GM18858 (cell line): ENCODE results near the gene CCNG2.

Source experiments
- ATAC-seq: cut with Tn5 transposase; IDR thresholded peaks from one replicate; pipeline ENCODE4 v1.9.1; 2021; ENCODE audit not compliant: unreplicated experiment

CCNG2 gene

DNA sequence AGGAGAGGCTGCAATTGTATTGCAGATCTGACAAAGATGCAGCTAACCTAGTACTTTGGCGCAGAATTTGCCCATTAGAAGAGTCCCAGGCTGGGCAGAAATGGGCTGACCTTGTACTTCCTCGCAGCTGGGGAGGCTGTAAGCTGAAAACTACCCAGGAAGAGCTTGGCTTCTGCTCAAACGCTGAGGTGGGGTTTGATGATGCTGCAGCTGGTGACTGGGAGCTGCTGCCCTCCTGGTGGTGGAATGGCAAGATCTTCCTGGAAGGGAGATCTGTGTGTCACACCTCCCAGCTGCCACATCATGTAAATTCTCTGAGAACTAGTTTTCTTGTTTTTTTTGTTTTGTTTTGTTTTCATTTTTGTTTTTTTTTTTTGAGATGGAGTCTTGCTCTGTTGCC, 17.4 kb downstream of the CCNG2 start:
- no peak for ATAC-seq

DNA sequence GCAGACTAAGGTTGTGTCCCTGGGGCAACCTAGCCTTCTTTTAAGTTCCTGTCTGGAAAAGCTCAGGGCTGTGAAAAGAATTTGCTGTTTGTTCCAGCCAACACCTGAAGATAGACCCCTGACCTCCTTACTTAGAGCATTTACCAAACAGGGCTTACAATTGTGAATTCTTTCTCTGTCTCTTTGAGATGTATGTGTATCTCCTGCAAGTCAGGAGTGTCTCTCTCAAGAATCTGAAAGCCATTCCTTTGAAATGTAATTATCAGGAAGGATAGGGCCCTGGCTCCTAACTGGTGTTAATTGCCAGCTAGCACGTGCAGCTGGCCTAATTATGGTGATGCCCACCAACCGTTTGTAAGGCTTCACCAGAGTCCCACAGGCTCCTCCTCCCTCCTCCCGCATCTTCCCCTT, 18.2 kb downstream of the CCNG2 start:
- ATAC-seq = no peak

DNA sequence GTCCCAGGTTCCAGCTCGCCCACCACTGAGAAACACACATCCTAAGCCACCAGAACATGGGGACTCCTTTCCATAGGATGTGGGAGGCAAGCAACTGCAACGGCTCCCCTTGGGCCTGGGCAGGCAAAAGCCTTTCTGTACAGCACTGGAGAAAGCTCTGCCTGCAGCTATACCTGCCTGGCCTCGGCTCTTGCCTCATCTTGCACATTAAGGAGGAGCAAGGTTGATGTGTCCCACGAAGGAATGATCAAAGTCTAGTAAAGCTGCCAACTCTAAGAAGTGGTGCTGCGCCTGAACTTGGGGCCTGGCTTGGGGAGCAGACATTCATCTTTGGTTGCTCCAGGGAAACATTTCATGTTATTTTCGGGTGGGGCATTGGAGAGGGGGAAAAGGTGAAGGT, 19.6 kb downstream of the CCNG2 start:
- ATAC-seq = no peak

DNA sequence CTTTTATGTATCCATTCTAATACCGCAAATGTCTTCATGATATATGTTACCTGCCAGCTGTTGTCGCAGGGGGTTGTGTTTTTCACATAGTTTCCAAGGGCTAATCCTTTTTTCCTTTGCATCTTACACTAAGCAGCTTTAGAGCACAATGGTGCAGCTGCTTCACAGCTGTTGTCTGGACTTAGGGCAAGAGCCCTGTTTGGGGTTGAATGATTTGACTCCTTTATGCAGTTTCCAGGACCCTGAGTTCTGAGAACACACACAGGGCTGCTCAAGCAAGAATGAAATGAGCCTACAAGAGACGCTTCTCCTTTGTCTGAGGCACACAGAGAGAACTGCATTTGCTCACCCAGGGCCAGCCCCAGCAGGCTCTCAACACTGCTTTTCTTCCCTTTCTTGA, 20.2 kb downstream of the CCNG2 start:
- ATAC-seq = no peak

DNA sequence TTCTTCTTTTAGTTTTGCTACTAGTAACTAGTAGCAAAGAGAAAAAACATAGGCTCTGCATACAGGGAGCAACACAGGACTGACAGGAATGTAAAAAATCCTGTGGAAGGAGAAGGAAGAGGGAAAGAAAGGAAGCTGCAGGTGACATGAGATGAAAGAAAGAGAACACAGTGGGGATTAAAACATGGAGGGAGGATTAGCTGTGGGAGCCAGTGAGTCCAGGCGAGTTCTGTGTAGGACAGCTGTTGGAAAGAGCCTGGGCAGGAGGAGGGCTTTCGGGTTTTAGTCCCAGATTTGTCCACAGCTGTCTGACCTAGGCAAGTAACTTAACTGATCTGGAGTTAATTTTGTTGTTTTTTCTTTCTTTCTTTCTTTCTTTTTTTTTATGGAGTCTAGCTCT, 21.6 kb downstream of the CCNG2 start:
- ATAC-seq = no peak

DNA sequence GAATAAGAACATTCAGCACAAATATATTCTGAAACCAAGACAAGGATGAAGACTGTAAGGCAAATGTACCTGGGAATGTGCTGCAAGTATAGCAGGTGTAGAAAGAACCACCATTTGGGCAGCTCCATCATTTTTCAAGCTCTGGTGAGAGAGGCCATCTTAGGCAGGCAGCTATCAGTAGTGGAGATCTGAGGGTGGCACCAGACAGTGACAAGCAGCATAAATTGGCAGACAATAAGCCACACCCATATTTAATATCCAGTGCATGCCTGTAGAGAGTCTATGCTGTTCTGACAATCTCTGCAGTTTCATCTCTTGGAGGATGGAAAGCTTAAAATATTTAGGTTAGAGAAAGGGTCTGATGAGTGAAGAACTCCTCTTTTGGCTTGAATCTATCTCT, 22.5 kb downstream of the CCNG2 start:
- no peak for ATAC-seq

DNA sequence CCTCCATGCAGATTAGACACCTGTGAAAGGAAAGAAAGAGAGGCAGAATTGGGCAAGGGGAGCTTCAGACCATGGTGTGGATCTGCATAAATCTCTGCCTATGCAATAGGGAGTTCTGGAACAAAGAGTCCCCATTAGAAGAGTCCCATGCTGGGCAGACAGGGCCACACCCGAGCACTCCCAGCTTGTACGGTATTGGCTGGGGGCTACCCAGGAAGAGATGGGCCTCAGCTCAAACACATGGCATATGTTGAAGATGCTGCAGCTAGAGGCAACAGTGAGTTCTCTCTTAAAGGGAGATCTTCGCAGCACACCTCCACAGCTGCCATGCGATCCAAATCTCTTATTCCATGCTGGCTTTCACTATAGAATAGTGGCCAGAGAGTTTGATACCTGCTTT, 24.7 kb downstream of the CCNG2 start:
- no peak for ATAC-seq

DNA sequence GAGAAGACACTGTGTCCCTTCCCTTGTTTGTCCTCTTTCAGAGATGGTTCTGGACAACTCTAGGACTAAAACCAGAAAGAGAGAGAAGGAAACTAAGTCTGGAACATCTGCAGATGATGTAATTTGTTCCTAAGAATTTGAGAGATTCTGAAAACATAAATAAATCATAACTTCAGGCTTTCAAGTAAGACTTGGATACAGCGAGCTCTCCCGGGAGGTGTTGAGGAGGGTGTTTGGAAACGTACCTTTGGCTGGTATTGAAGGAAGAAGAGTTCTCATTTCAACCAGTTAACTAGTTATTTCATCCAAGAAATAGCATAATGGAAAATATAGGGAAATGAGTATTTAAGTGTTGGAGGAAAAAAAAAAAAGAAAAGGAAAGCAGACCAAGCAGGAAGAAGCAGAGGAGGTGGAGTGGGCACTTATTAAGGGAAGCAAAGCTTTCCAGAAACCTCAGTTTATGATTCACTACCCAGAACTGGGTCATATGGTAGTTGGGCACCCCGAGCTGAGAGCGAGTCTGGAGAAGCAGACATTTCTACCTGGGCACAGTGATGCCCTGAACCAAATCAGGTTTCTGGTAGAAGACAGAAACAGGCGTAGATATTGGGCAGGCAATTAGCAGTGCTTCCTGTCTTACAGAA, 26.9 kb downstream of the CCNG2 start:
- ATAC-seq = no peak

DNA sequence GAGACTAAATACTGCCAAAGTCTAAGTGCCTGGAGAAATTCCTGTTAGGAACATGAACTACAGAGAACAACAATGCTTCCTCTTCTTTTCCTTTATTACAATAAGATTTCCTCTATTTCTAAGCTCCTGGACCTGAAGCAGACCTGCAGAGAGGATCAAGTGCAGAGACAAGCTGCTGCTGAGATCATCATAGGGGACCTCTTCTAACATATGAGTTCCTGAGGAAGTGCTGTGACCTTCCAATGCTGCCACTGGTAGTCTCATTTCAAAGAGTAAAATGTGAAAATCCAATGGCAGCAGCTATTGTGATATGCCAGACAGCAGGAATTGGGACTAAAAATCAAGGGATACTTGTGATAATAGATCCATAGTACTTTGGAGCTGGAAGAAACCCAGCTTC, 28.0 kb downstream of the CCNG2 start:
- ATAC-seq = no peak

DNA sequence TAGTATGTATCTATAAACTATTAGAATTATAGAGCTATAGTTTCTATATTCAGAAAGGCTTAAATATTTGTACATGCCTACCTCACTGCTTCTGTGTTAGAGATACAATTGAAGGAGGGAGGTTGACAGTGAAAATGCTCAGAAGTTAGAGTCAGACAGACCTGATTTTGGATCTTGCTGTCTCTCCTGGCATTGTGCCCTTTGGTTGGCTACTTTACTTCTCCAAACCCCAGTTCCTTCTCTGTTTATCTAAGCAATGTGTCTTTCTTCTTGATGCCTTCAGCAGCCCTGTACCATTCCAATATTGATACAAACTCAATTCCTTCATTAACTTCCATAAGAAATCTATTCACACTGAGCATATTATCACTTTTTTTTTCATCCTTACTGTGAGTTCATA, 28.7 kb downstream of the CCNG2 start:
- ATAC-seq = no peak

DNA sequence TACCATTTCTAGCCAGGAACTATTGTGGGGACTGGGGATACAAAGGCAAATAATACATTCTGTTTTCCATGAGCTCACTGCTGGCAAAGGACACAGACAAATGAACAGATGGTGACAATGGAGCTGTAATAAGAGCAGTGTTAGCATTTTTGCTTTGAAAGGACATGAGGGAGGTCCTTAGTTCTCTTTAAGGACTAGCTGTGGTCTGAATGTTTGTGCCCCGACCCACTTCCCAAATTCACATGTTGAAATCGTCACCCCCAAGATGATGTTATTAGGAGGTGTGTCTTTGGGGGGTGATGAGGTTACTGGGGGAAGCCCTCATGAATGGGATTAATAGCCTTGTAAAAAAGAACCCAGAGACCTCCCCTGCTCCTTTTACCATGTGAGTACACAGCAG, 30.3 kb downstream of the CCNG2 start:
- ATAC-seq = no peak

DNA sequence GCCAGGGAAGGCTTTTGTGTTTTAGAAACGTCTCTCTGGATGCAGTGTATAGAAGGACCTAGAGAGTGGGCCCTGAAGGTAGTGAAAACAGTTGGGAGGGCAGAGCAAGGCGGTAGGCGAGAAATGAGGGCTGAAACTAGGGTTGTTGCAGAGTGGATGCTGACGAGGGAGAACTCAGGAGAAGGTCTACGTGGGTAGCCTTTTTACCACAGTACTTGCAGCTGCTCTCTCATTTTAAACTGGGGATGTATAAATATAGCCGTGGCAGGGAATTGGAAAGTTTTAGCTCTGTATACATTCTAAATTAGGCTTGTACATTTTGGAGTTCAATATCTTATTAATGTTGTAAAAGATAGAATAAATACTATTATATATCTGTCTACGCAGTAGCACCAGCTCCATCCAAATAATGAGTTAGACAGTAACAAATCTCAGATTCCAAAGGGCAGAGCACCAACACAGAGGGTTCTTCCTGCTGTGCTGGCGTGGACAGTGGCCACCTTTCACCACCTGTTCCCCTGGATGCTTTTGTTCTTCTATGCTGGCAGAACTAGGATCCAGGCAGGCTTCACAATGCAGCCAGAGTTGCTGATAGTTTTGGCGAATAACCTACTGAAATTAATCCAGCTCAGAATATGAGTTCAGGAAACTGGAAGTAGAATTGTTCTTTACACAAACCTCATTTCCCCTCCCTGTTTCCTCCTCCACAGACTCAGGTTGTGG, 31.7 kb downstream of the CCNG2 start:
- no peak for ATAC-seq

DNA sequence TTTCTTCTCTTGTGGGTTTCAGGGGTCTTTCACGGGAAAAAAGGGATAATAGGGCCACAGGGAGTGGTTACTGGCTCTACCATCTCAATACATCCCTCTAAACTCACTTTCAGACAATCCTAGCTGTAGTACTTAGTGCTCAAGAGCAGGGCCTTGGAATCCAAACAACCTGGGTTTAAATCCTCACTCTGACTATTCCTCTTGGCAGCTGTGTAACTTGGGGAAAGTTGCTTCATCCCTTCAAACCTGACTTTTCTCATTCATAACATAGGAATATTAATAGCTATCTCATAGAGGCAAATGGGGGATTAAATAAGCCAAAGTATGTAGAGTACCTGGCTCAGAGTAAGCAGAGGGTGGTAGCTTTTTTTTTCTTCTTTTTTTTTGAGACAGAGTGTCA, 32.4 kb downstream of the CCNG2 start:
- ATAC-seq = no peak

DNA sequence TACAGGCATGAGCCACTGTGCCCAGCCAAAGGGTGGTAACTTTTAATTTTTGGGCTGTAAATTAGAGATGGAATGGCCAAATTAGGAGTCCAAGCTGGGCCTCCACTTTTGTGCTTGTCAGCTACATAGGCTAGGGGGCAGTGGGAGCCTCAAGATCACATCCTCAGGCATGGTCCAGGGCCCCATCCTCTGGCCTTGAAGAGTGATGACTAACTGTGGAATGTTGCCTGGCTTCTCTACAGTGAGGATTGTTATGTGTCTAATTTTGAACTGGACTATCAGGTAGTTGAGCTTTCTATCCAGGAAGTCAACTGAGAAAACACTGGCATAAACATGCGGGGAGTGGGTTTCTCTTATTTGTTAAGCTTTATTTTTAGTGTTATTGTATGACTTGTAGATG, 33.0 kb downstream of the CCNG2 start:
- ATAC-seq = no peak

DNA sequence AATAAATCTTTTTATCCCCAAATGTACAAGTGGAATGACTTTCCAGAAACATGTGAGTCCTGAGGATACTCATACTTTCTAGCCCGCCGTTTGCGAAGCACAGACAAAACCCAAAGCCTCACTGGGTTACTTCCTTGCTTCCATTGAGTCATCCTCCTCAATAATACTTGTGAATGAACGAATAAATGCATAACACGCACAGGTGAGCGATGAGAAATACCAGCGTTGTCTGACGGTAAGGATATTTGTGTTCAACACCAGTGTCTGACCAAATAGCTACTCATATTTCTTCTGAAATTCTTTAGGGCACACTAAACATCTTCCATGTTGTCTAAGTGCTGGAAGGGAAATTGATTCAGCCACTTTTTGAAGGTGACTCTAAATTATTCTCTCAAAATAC, 36.0 kb downstream of the CCNG2 start:
- ATAC-seq = no peak

DNA sequence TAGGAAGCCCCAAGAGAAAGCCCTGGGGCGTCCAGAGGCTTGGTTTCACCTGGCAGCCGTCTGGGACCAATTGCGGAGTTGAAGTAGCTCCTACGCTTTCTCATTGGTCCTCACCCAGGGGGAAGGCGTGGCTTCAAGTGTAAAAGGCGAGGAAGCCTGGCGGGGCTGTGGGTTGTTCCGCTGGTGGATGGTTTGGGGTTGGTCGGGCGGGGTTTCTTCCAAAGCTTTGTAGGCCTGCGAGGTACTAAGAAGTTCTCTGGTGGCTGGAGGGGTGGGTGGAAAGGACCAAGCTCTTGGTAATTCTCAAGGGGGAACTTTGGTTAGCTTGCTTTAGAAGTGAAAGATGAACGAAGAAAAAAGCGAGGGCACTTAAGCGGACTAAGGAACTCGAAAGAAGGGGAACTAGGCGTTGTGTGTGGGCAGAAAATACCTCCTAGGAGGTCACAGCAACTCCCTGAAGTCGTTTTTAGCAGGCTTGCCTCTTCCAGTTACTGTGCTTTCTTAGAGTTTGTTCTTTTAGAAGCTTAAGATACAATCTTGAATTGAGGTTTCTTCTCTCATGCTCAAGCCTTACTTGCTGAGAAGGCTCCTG, 36.6 kb downstream of the CCNG2 start:
- peak; percentile 84 for ATAC-seq

DNA sequence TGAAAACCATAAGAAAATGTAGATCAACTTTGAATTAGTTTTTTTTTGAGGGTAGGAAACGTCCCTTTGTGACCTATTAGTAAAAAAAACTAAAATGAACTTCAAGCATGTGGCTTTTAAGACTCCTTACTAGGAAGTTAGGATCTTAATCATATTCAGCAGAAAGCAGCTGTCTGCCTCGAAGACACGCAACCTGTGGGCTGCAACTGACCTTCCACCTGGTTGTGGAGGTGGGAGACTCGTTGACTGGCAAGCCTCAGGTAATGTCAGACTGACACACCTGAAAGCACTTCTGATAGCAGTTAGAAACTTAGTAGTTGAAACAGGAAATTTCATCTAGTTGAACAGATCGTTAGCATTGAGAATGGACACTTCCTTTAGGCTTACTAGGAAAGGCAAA, 37.4 kb downstream of the CCNG2 start:
- ATAC-seq = no peak

DNA sequence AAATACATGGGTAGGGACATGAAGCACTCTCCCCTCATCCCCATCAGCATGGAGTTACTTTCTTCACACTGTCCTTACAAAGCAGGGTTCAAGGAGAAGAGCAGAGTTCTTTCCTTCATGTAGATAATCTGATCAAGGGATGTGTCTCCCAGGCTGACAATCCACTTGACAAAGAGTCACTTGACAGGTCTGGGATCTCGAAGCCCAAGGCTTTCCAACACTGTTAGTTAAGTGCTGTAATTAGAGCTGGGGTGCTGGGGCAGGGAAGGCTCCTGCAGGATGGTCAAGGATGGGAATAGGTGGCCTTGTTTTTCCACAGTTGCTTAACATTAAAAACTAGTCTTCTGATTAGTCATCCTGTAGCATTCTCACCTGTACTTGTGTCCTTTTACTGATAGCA, 38.0 kb downstream of the CCNG2 start:
- no peak for ATAC-seq

DNA sequence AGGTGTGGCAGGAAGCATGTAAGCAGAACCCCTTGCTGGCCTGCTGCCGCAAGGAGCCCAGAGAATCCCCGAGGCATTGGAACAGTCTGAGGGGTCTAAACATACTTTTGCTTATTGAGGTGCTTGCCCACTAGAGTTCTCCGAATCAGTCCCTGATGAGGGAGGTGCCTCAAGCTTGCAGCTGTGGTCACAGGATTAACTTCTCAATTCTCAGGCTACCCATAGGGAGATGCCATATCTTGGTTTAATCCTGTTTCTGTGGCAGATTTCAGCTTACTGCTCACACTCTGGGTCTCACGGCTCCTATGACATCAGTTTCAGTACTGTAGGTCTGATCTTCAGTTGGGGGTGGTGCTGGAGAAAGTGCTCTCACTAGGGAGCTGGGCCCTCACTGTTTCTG, 39.9 kb downstream of the CCNG2 start:
- ATAC-seq = peak; percentile 29

DNA sequence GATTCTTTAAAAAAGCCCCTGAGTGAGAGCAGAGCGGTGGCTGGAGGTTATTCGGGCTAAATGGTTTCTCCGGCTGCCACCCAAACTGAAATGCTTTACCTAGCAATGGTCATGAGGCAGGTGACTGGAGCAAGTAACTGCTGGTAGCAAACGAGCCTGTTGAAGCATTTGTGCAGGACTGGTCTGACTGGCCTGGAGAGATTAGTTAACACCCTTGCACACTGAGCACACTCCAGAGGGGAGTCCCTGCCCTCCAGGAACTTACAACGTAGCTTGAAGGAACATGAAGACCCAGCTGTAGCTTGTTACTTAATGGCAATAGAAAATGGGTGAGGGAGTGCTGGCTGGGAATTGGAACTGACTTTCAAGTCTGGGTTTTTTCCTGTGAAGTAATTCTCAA, 40.4 kb downstream of the CCNG2 start:
- no peak for ATAC-seq

DNA sequence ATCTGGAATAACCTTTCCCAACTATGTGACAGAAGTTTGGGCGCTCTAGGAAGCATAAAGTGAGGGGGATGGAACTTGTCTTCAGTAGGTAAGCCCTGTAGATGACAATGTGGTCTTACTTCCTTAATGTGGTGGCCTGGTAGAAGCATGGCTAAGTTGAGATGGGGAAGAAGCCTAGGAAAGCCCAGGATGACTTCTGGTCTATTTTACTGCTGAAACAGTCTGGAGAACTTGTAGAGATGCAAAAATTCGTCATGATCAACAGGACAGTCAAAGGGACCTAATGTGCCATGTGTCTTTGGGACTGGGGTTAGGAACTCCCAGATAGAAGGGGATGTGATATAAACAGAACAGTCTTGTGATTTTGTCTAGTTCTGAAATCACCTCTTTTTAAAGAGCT, 40.8 kb downstream of the CCNG2 start:
- ATAC-seq = no peak

DNA sequence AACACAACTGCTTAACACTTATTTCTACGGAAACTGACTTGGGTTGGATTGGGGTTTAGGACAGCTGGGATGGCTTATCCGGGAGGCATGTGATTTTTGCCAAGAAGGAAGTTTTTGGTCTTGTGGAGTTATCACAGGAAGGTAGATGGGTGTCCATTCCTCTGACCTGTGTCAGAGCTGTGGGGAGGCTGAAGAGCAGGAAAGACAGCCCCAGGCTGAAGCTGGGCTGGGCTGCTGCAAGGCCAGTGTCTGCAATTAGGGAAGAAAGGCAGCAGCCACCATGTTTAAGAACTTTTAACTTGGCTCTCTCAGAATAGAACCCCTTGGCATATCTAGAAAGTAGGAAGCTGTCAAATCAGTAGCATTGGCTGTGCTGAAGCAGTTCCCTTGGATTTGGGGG, 42.3 kb downstream of the CCNG2 start:
- ATAC-seq = no peak

DNA sequence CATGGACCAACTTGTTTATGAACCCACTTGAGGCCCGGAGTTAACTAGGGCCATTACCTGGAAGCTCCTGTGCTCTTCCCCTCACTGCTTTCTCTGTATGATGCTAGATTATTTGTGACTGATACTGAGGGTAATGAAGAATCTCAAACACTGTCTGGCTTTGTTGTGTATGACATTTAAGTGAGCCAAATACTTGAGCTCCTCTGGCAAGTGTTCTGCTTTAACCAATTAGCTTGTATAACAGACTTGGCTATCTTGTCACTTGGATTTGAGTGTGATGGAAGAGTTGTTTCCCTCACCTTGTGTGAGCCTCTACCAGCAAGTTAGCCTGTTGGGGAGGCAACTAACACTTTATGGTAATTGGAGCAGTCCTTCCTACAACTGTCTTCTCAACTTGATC, 42.7 kb downstream of the CCNG2 start:
- ATAC-seq = no peak
